NT2/D1 (cell line): Measurements from ENCODE around the gene CLK2.

ENCODE experiments used
- SUZ12 ChIP-seq: IDR thresholded peaks from 2 replicates; pipeline ENCODE4 v1.6.1; 2011; ENCODE audit not compliant: insufficient read length, insufficient read depth; ENCODE audit errors: extremely low read depth
- ZNF274 ChIP-seq: IDR thresholded peaks from 2 replicates; pipeline ENCODE4 v1.6.1; 2011; ENCODE audit warnings: mild to moderate bottlenecking, low read depth, low read length

- no peak for TF ChIP-seq ZNF274
- TF ChIP-seq SUZ12, result no peak
These were observed 11.8 kb downstream of the CLK2 start for GRCh38 chr1:155261493-155261851.
